ENCODE measurements around the gene SPDEF.

The SPDEF gene

DNA sequence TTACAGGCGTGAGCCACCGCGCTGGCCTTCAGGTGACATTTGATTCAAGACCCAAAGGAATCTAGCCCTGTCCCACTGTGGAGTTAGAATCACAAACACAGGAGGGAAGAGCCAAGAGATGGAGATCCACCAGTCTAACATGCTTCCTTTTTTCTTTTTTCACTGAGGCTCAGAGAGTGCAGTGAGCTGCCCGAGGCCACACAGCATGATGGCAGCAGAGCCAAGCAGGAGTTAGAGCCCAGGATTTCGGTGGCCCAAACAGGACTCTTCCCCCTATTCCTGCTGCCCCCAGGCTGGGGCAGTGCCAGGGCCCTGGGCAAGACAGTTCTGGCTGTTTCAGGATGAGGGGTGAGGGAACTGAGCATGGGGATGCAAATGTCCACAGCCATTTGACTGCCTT, 8.1 kb upstream of the SPDEF start:
- H3K27ac ChIP-seq (ENCODE audit: extremely low read depth, low read depth, low read length) = no peak overlapping the region
- ChIA-PET CTCF (interaction anchor here (0.9 kb wide), 1 partner anchor 44 kb away, joined by 4 read pairs; no protein-coding TSS in a partner anchor), POLR2A (no interaction called here)
- no peak overlapping the region for H3K4me3 ChIP-seq (ENCODE audit: low read depth, low read length)
- TF ChIP-seq ZNF768 (tag by site-specific recombination; IDR thresholded peaks at IDR 0.05) (peak; percentile 81), GLI2 (tag by site-specific recombination; IDR thresholded peaks at IDR 0.05; ENCODE audit: borderline replicate concordance, low read depth) (no peak), ZEB2 (tag by site-specific recombination; IDR thresholded peaks at IDR 0.05) (no peak)
- TF ChIP-seq, protein P1, sequence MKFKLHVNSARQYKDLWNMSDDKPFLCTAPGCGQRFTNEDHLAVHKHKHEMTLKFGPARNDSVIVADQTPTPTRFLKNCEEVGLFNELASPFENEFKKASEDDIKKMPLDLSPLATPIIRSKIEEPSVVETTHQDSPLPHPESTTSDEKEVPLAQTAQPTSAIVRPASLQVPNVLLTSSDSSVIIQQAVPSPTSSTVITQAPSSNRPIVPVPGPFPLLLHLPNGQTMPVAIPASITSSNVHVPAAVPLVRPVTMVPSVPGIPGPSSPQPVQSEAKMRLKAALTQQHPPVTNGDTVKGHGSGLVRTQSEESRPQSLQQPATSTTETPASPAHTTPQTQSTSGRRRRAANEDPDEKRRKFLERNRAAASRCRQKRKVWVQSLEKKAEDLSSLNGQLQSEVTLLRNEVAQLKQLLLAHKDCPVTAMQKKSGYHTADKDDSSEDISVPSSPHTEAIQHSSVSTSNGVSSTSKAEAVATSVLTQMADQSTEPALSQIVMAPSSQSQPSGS (tag by site-specific recombination; IDR thresholded peaks at IDR 0.05; ENCODE audit: low read depth) = no peak
- TF ChIP-seq, protein P2, sequence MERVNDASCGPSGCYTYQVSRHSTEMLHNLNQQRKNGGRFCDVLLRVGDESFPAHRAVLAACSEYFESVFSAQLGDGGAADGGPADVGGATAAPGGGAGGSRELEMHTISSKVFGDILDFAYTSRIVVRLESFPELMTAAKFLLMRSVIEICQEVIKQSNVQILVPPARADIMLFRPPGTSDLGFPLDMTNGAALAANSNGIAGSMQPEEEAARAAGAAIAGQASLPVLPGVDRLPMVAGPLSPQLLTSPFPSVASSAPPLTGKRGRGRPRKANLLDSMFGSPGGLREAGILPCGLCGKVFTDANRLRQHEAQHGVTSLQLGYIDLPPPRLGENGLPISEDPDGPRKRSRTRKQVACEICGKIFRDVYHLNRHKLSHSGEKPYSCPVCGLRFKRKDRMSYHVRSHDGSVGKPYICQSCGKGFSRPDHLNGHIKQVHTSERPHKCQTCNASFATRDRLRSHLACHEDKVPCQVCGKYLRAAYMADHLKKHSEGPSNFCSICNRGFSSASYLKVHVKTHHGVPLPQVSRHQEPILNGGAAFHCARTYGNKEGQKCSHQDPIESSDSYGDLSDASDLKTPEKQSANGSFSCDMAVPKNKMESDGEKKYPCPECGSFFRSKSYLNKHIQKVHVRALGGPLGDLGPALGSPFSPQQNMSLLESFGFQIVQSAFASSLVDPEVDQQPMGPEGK (tag by site-specific recombination; IDR thresholded peaks at IDR 0.05) = no peak
- no peaks in the 10 kb centered on the region for H3K36me3 ChIP-seq (ENCODE audit: control insufficient read depth in 2 of 2, insufficient read depth in 1 of 2, low read length in 2 of 2)
- H3K9me3 ChIP-seq (ENCODE audit: control insufficient read depth, insufficient read depth, low read depth, low read length) = no peaks in the 10 kb centered on the region
- no peaks in the 10 kb centered on the region for H3K4me1 ChIP-seq (ENCODE audit: control insufficient read depth, insufficient read depth, low read length)

DNA sequence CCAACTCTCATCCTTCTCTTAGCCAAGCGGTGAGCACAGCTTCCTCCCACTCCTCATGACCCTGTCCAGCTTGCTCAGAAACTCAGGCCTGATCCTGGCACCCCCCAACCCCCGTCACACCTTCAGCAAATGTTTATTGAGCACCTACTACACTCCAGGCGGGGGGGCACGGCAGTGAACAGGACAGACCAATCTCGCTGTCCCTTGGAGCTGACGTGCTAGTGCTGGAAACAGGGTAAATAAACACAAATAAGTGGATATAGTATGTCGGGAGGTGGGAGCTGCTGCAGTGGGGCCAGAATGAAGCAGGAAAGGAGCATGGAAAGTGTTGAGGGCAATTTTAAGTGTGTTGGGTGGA, 7.4 kb upstream of the SPDEF start:
- POLR2A ChIA-PET = no interaction called here
- H3K27ac ChIP-seq (ENCODE audit: extremely low read depth, low read depth, low read length) = no peak overlapping the region
- H3K4me3 ChIP-seq (ENCODE audit: low read depth, low read length) = no peak overlapping the region
- H3K4me1 ChIP-seq (ENCODE audit: control insufficient read depth, insufficient read depth, low read length) = no peaks in the 10 kb centered on the region
- CTCF ChIA-PET = no interaction called here
- no peaks in the 10 kb centered on the region for H3K36me3 ChIP-seq (ENCODE audit: control insufficient read depth in 2 of 2, insufficient read depth in 1 of 2, low read length in 2 of 2)
- H3K9me3 ChIP-seq (ENCODE audit: control insufficient read depth, insufficient read depth, low read depth, low read length) = no peaks in the 10 kb centered on the region
- no peak for TF ChIP-seq PRDM1 (tag by site-specific recombination; IDR thresholded peaks at IDR 0.05)
- TF ChIP-seq, protein P3, sequence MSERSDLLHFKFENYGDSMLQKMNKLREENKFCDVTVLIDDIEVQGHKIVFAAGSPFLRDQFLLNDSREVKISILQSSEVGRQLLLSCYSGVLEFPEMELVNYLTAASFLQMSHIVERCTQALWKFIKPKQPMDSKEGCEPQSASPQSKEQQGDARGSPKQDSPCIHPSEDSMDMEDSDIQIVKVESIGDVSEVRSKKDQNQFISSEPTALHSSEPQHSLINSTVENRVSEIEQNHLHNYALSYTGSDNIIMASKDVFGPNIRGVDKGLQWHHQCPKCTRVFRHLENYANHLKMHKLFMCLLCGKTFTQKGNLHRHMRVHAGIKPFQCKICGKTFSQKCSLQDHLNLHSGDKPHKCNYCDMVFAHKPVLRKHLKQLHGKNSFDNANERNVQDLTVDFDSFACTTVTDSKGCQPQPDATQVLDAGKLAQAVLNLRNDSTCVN (tag by site-specific recombination; optimal IDR thresholded peaks at IDR 0.05) = no peak
- no peak for TF ChIP-seq ZNF621 (tag by site-specific recombination; IDR thresholded peaks at IDR 0.05)
- TF ChIP-seq ZNF664 (tag by site-specific recombination; IDR thresholded peaks at IDR 0.05) = peak; percentile 99
- no peak for TF ChIP-seq ZNF311 (tag by site-specific recombination; IDR thresholded peaks at IDR 0.05; ENCODE audit: borderline replicate concordance)
- TF ChIP-seq ZNF140 (tag by site-specific recombination; IDR thresholded peaks at IDR 0.05) = no peak
- no peak for TF ChIP-seq OSR2 (tag by site-specific recombination; IDR thresholded peaks at IDR 0.05)
- TF ChIP-seq ZNF132 (tag by site-specific recombination; IDR thresholded peaks at IDR 0.05; ENCODE audit: borderline replicate concordance) = no peak
- TF ChIP-seq, protein P4, sequence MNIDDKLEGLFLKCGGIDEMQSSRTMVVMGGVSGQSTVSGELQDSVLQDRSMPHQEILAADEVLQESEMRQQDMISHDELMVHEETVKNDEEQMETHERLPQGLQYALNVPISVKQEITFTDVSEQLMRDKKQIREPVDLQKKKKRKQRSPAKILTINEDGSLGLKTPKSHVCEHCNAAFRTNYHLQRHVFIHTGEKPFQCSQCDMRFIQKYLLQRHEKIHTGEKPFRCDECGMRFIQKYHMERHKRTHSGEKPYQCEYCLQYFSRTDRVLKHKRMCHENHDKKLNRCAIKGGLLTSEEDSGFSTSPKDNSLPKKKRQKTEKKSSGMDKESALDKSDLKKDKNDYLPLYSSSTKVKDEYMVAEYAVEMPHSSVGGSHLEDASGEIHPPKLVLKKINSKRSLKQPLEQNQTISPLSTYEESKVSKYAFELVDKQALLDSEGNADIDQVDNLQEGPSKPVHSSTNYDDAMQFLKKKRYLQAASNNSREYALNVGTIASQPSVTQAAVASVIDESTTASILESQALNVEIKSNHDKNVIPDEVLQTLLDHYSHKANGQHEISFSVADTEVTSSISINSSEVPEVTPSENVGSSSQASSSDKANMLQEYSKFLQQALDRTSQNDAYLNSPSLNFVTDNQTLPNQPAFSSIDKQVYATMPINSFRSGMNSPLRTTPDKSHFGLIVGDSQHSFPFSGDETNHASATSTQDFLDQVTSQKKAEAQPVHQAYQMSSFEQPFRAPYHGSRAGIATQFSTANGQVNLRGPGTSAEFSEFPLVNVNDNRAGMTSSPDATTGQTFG (tag by site-specific recombination; IDR thresholded peaks at IDR 0.05; ENCODE audit: borderline replicate concordance) = no peak
- TF ChIP-seq, protein P2 (tag by site-specific recombination; IDR thresholded peaks at IDR 0.05) = 0 out of 2 replicates have a peak, but pooled peaks have one; percentile 16
- TF ChIP-seq, protein P5, sequence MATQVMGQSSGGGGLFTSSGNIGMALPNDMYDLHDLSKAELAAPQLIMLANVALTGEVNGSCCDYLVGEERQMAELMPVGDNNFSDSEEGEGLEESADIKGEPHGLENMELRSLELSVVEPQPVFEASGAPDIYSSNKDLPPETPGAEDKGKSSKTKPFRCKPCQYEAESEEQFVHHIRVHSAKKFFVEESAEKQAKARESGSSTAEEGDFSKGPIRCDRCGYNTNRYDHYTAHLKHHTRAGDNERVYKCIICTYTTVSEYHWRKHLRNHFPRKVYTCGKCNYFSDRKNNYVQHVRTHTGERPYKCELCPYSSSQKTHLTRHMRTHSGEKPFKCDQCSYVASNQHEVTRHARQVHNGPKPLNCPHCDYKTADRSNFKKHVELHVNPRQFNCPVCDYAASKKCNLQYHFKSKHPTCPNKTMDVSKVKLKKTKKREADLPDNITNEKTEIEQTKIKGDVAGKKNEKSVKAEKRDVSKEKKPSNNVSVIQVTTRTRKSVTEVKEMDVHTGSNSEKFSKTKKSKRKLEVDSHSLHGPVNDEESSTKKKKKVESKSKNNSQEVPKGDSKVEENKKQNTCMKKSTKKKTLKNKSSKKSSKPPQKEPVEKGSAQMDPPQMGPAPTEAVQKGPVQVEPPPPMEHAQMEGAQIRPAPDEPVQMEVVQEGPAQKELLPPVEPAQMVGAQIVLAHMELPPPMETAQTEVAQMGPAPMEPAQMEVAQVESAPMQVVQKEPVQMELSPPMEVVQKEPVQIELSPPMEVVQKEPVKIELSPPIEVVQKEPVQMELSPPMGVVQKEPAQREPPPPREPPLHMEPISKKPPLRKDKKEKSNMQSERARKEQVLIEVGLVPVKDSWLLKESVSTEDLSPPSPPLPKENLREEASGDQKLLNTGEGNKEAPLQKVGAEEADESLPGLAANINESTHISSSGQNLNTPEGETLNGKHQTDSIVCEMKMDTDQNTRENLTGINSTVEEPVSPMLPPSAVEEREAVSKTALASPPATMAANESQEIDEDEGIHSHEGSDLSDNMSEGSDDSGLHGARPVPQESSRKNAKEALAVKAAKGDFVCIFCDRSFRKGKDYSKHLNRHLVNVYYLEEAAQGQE (tag by site-specific recombination; IDR thresholded peaks at IDR 0.05) = no peak
- TF ChIP-seq, protein P6, sequence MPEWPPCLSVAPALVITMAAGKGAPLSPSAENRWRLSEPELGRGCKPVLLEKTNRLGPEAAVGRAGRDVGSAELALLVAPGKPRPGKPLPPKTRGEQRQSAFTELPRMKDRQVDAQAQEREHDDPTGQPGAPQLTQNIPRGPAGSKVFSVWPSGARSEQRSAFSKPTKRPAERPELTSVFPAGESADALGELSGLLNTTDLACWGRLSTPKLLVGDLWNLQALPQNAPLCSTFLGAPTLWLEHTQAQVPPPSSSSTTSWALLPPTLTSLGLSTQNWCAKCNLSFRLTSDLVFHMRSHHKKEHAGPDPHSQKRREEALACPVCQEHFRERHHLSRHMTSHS (tag by site-specific recombination; IDR thresholded peaks at IDR 0.05) = no peak
- TF ChIP-seq SCRT1 (tag by site-specific recombination; IDR thresholded peaks at IDR 0.05; ENCODE audit: borderline replicate concordance) = no peak

Measured in HEK293 (cell line).